Esophagus (tissue), 2 donors: ENCODE results near the gene DBX1. TPM values are rescaled to one million over a fixed set of nuclear protein-coding genes. Genes with fewer than 3 reads are reported as not detected.
"Not testable (repeated sequence)": the region's sequence is repeated elsewhere in the genome, so short reads cannot be mapped to it uniquely, and the experiment has no call there.

Experiments used
- H3K27ac ChIP-seq, 2 donors: one replicate each; pipeline ENCODE4 v1.5.1; 2013; ENCODE audit warnings: low read depth in 2 of 2, mild to moderate bottlenecking in 2 of 2, inconsistent platforms in 1 of 2, low read length in 1 of 2, moderate library complexity in 1 of 2
- H3K27me3 ChIP-seq, 2 donors: one replicate each; pipeline ENCODE4 v1.6.1; 2013; ENCODE audit warnings: low read length in 2 of 2, control low read depth in 1 of 2, mild to moderate bottlenecking in 1 of 2; ENCODE audit not compliant: insufficient read depth in 2 of 2, control insufficient read depth in 1 of 2
- H3K36me3 ChIP-seq, 2 donors: one replicate each; pipeline ENCODE4 v1.6.1; 2013; ENCODE audit warnings: low read length in 1 of 2; ENCODE audit not compliant: control insufficient read depth in 2 of 2, insufficient read depth in 2 of 2
- H3K4me1 ChIP-seq, 2 donors: one replicate each; pipeline ENCODE4 v1.6.1; 2013; ENCODE audit warnings: low read length in 1 of 2; ENCODE audit not compliant: control insufficient read depth in 2 of 2, insufficient read depth in 2 of 2
- H3K4me3 ChIP-seq, 2 donors: one replicate each; pipeline ENCODE4 v1.5.1; 2013; ENCODE audit warnings: low read length in 2 of 2, mild to moderate bottlenecking in 2 of 2, low read depth in 1 of 2, moderate library complexity in 1 of 2
- H3K9me3 ChIP-seq, 2 donors: one replicate each; pipeline ENCODE4 v1.6.1; 2013; ENCODE audit warnings: mild to moderate bottlenecking in 2 of 2, low read depth in 1 of 2, low read length in 1 of 2, moderate library complexity in 1 of 2; ENCODE audit not compliant: control insufficient read depth in 2 of 2, insufficient read depth in 1 of 2
- WGBS, 2 donors: extraction: QIAGEN DNeasy Blood & Tissue Kit; methylation state at CpG; one replicate each; pipeline ENCODE4 v1.1.7; 2013; 5-methylcytosine and 5-hydroxymethylcytosine counted together
- polyA plus RNA-seq, 2 donors: library from polyadenylated mRNA; stranded (reverse); fragments of 200-250 nt; gene quantifications; one replicate each; pipeline ENCODE4 v1.2.3, GENCODE V29; 2013
- donor health status: healthy with polysubstance abuse.
- donor health status: Bipolar disorder and iron deficiency.

DBX1 gene, protein sequence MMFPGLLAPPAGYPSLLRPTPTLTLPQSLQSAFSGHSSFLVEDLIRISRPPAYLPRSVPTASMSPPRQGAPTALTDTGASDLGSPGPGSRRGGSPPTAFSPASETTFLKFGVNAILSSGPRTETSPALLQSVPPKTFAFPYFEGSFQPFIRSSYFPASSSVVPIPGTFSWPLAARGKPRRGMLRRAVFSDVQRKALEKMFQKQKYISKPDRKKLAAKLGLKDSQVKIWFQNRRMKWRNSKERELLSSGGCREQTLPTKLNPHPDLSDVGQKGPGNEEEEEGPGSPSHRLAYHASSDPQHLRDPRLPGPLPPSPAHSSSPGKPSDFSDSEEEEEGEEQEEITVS
- polyA plus RNA-seq: not detected

DNA sequence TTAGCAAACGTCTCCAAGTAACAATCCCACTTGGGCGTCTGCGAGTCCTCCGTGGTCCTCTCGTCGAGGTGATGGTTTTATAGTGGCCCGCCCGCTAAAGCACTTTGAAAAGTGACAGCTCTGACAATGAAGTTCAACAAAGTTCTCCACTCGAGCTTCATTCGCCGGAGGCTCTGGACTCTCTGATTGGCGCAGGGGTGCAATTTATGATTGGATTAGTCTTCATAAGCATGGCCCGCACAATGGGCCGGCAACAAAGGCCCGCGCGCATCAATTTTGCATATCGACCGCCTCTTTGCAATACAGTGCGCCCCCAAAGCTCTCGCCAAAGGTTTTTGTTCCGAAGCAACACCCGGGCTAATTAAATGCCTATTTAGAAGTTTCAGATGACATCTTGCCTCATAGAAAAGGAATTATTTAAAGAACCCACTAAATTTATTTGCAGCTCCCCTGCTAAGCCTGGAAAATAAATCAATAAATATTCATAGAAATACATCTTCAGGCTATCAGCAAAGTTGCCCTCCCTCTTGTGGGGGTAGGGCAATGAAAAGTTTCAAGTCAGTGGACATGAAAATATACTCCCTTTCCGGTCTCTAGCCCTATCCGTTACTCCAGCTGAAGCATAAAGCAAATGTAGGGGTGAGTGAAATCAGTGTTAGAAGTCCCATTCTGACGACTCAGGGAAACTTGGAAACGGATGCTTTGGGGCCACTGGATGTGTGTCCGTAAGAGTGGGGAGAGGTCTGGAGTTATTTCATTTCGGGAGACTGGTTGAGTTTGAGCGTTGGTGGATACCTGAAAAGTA lies at the start of gene DBX1:
TSS of gene DBX1 (minus strand) at position 51 of the 805 bp plus-strand sequence. CDS start 151 bp downstream, outside the sequence.
- peaks cover 0 to 20% of the 10 kb centered on the region in 2 donors for H3K9me3 ChIP-seq
- 11% methylated on average over 30 of the region's 30 CpGs for WGBS, 2 donors
- peaks cover 10 to 16% of the 10 kb centered on the region in 2 donors for H3K4me1 ChIP-seq
- H3K36me3 ChIP-seq: no peaks in the 10 kb centered on the region
- no peak within 1 kb of the TSS for H3K27ac ChIP-seq
- H3K4me3 ChIP-seq: no peak within 1 kb of the TSS
- peaks cover 15 to 51% of the 10 kb centered on the region in 2 donors for H3K27me3 ChIP-seq

DNA sequence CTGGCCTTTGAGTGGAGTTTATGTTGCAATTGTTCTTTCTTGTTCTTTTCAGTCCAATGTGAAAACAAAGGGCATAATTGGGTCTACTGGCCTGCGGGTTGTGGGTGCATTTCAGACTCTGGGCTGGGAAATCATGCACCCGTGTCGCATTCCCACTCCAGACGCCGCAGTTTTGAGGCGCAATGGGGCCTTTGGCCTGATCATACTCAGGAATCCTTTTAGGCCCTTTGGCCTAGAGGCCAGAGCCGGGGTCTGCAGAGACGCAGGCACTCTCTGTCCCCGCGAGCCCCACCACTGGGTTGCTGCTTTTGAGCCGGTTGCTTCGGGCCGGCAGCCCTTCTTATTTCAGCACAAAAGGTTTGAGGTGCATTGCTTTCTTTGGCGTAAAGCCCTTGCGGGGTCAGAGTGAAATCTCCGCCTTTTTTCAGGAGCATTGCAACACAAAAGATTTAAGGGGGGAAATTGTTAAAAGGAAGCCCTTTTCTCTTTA lies 48.4 kb upstream of the DBX1 start:
- WGBS, 2 donors: 20 to 28% methylated on average over 16 of the region's 16 CpGs
- Histone ChIP-seq H3K9me3 (peaks cover 0 to 4% of the 10 kb centered on the region in 2 donors), H3K27me3 (peaks cover 0 to 4% of the 10 kb centered on the region in 2 donors), H3K27ac (no peak overlapping the region), H3K4me1 (no peaks in the 10 kb centered on the region), H3K36me3 (no peaks in the 10 kb centered on the region), H3K4me3 (no peak overlapping the region)

DNA sequence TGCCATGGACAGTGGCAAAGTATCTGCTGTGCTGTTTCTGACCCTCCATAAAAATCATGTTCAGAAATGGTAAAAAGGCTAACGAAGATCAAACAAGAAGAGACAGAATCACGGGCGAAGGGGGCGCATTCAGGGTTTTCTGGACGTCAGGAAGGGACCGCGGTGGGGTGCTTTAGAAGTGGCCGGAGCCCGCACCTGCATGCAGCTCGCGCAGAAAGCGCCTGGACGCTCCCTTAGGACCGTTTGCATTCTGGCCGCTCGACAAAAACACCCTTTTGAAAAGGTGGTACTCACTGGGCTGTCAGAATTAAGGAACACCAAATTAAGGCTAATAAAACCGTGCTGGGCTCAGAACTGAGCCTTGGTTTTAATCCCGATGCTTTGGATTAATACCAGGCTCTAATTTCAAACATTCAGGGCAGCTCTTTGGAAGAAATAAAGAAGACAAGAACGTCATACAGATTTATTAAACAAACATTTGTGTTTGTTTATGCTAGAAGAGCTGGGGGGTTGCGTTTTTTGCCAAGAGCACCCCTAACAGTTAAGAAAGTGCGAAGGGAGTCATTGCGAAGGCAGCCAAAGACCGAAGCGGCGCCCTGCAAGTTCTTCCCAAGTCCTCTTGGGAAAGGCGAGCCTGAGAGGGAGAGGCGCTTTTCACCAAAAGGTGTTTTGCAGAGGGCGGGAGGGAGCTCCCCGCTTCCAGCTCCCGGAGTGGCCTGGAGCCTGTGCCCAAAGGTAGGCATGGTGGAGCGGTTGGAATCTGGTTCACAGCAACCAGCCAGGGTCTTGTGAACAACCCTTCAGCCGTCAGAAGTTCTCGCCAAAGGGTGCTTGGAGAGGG lies 47.7 kb upstream of the DBX1 start:
- H3K27me3 ChIP-seq: peaks cover 0 to 4% of the 10 kb centered on the region in 2 donors
- 5 to 7% methylated on average over 33 of the region's 33 CpGs for WGBS, 2 donors
- no peak overlapping the region for H3K4me3 ChIP-seq

DNA sequence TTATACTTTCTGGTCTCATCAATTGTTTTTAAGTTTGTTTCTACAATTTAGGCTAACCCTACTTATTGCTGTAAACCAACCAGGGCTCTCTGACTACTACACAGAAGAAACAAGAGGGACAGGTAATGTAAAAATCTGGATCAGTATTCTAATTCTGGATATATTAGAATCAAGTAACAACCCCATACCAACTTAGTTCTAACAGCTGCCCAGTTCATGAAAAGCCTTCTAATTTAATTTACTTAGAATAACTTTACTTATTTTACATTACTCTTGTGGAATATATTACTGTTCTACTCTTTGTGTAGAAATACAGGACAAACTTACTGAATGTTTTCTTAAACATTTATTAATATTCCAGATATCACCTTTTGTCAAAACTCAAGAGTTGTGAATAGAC lies 45.5 kb upstream of the DBX1 start:
- no peak overlapping the region for H3K27ac ChIP-seq
- H3K36me3 ChIP-seq: no peaks in the 10 kb centered on the region
- no peaks in the 10 kb centered on the region for H3K4me1 ChIP-seq
- H3K4me3 ChIP-seq: no peak overlapping the region
- peaks cover 0 to 4% of the 10 kb centered on the region in 2 donors for H3K27me3 ChIP-seq
- H3K9me3 ChIP-seq: peaks cover 0 to 4% of the 10 kb centered on the region in 2 donors

More for the DNA sequence above, 47.7 kb upstream of the DBX1 start:
- Histone ChIP-seq H3K9me3 (peaks cover 0 to 4% of the 10 kb centered on the region in 2 donors), H3K27ac (no peak overlapping the region), H3K4me1 (no peaks in the 10 kb centered on the region), H3K36me3 (no peaks in the 10 kb centered on the region)

DNA sequence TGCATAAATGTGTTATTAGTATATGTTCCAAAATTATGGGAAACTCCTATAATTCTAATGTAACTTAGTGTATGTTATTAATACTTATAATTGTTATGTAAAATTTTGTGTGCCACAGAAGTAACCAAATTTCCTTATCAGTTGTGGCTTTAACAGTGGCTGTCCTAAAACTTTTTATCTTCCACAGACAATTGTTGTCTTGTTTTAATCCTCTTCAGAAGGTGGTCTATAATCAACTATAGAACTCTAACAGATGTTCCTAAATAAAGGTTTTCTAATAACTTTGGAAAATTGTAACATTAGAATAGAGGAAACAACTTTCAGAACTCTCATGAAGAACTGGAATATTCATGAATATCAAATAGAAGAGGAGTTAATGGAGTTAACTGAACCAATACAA lies 44.4 kb upstream of the DBX1 start:
- no peaks in the 10 kb centered on the region for H3K36me3 ChIP-seq
- H3K27me3 ChIP-seq: peaks cover 0 to 4% of the 10 kb centered on the region in 2 donors
- no peaks in the 10 kb centered on the region for H3K4me1 ChIP-seq
- no peak overlapping the region for H3K4me3 ChIP-seq
- no peak overlapping the region for H3K27ac ChIP-seq
- H3K9me3 ChIP-seq: peaks cover 0 to 4% of the 10 kb centered on the region in 2 donors

DNA sequence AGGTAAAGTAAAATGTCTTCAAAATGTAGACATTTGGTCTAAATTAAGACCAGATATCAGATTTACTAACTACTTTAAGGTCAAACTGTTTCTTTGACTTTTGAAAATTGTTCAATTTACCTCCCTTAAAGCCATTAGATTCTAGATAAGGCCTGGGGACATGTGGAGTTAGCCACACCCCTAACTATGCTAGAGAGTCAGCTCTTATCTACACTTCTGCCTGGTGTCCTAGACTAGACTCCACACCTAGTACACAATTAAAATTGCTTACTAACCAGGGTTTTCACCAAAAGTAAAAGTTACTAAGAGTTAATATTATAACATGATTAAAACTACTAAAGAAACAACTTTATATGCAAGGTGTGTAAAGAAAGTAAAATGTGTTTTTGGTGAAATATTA lies 43.6 kb upstream of the DBX1 start:
- Histone ChIP-seq H3K36me3 (no peaks in the 10 kb centered on the region), H3K27ac (no peak overlapping the region), H3K9me3 (peaks cover 0 to 4% of the 10 kb centered on the region in 2 donors), H3K4me1 (no peaks in the 10 kb centered on the region), H3K27me3 (peaks cover 0 to 4% of the 10 kb centered on the region in 2 donors), H3K4me3 (no peak overlapping the region)

DNA sequence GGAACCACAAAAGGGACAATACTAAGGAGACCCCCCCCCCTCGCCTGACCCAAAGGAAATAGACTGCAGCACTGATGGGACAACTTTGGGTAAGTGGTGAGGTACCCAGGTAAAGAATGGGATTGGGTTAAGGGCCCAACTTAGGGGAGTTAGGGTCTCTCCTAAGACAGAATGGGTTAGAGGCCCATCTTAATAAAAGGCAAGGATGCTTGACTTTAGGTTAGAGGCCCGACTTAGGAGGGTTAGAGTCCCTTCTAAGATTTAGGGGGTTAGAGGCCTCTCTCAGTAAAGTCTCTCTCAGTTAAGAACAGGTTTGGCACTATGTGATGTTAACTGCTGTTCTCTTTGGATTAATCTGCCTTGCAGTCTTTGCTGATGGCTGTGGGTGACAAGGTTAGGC lies 41.0 kb upstream of the DBX1 start:
- Histone ChIP-seq H3K27me3 (no peaks in the 10 kb centered on the region), H3K4me1 (no peaks in the 10 kb centered on the region), H3K4me3 (no peak overlapping the region), H3K9me3 (no peaks in the 10 kb centered on the region), H3K27ac (no peak overlapping the region), H3K36me3 (no peaks in the 10 kb centered on the region)
- 26 to 35% methylated on average over 2 of the region's 2 CpGs for WGBS, 2 donors

DNA sequence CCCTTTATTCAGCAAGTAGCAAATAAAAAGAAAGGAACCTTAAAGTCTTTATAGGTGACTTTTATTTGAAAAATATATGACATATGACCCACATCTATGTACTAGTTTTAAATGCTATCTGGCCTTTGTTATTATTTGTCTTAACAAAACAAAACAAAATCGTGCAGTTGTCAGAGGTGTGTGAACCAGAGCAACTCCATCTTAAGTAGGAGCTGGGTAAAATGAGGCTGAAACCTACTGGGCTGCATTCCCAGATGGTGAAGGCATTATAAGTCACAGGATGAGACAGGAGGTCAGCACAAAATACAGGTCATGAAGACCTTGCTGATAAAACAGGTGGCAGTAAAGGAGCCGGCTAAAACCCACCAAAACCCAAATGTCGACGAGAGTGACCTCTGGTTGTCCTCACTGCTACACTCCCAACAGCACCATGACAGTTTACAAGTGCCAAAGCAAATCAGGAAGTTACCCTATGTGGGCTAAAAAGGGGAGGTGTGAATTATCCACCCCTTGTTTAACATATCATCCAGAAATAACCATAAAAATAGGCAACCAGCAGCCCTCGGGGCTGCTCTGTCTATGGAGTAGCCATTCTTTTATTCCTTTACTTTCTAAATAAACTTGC lies 40.2 kb upstream of the DBX1 start:
- H3K36me3 ChIP-seq, H3K27me3 ChIP-seq: not testable (repeated sequence)
- 29 to 30% methylated on average over 5 of the region's 5 CpGs for WGBS, 2 donors

DNA sequence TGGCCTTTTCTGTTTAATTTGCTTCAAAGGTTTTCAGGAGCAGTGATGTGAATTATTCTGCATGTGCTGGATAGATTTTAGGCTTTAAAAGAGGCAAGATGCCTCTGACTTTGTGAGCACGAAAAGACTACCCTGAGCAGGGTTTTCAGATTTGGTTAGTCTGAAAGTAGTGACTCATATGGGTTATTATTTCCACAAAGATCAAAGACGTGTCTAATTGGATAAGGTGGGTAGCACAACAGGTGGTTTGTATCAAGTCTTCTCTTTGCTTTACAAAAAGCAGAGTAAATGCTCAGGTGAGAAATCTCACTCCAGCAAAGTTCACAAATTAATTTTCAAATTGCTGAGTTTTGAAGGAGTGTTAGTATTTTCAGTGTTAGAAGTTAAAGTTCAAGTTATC lies 37.6 kb upstream of the DBX1 start:
- Histone ChIP-seq H3K4me1 (no peaks in the 10 kb centered on the region), H3K4me3 (no peak overlapping the region), H3K27me3 (no peaks in the 10 kb centered on the region), H3K36me3 (no peaks in the 10 kb centered on the region), H3K27ac (no peak overlapping the region), H3K9me3 (no peaks in the 10 kb centered on the region)
- 11 to 13% methylated on average over 2 of the region's 2 CpGs for WGBS, 2 donors

More for the DNA sequence above, 40.2 kb upstream of the DBX1 start:
- H3K4me1 ChIP-seq, H3K9me3 ChIP-seq, H3K27ac ChIP-seq, H3K4me3 ChIP-seq: not testable (repeated sequence)
